ENCODE results near the gene LEUTX. TPM values are rescaled to one million over a fixed set of nuclear protein-coding genes. Genes with fewer than 3 reads are reported as not detected.

The LEUTX gene
- total and polyA plus RNA-seq, 4 donors: not detected

DNA sequence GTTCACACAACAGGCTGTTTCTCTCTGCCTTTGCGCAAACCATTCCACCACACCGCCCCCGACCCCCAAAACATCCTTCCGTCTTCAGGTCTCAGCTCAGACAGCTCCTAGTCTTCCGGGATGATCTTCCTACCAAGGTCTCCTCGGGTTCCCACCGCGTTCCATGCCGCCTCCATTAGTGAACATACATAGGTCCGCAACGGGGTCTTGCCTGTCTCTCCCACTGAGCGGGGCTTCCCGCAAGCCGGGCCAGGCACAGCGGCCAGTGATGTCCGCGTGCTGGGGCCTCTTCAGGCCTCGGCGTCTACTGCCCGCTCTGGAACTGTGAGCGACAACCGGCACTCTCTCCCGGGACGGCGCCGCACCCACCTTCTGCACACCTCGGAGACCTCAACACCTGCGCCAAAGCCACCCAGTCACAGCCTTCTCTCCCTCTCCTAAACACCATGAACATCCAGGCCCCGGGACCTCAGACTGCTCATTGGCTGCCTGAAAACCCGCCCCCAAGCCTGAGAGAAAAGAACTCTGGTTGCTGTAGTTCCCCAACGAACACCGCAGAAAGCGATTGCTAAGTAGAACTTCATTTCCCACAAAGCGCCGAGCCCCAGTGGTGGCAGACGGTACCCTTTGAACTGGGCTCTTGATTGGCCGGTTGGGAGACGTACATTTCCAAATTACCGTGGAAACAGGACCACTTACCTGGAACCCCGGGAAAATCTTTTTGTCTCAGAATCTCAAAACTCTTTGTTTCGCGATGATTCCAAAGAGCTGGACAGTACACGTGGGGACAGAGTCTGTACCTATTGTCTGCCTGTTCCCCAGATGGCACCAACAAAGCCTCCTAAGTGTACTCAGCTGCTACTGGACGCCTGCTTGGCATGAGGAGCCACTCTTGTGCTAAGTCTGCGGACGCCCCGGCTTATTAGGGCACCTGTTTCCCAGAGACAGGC, 45.8 kb downstream of the LEUTX start:
- H3K4me1 ChIP-seq (ENCODE audit: control insufficient read depth in 4 of 4, insufficient read depth in 4 of 4, low read length in 3 of 4): peaks cover 2 to 20% (median 15%) of the 10 kb centered on the region in 4 donors
- H3K27me3 ChIP-seq (ENCODE audit: control insufficient read depth in 4 of 4, insufficient read depth in 4 of 4, low read length in 3 of 4): no peaks in the 10 kb centered on the region
- 7% methylated on average over 47 of the region's 47 CpGs for WGBS
- peak; percentile 79 for DNase-seq (ENCODE audit: low spot score)
- peak overlapping the region; percentile 8 to 42 for H3K27ac ChIP-seq (ENCODE audit: low read depth in 1 of 2, low read length in 2 of 2)
- H3K4me3 ChIP-seq (ENCODE audit: low read depth in 1 of 3, low read length in 3 of 3): peak overlapping the region; percentile 56 to 94 (median 92)
- H3K9ac ChIP-seq (ENCODE audit: low read depth in 1 of 2, low read length in 2 of 2): peak overlapping the region; percentile 64 to 73
- TF ChIP-seq, protein P1, sequence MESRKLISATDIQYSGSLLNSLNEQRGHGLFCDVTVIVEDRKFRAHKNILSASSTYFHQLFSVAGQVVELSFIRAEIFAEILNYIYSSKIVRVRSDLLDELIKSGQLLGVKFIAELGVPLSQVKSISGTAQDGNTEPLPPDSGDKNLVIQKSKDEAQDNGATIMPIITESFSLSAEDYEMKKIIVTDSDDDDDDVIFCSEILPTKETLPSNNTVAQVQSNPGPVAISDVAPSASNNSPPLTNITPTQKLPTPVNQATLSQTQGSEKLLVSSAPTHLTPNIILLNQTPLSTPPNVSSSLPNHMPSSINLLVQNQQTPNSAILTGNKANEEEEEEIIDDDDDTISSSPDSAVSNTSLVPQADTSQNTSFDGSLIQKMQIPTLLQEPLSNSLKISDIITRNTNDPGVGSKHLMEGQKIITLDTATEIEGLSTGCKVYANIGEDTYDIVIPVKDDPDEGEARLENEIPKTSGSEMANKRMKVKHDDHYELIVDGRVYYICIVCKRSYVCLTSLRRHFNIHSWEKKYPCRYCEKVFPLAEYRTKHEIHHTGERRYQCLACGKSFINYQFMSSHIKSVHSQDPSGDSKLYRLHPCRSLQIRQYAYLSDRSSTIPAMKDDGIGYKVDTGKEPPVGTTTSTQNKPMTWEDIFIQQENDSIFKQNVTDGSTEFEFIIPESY (IDR thresholded peaks at IDR 0.05): peak; percentile 43
- TF ChIP-seq NR2F2 (IDR thresholded peaks at IDR 0.05): peak; percentile 15
- TF ChIP-seq, protein P2, sequence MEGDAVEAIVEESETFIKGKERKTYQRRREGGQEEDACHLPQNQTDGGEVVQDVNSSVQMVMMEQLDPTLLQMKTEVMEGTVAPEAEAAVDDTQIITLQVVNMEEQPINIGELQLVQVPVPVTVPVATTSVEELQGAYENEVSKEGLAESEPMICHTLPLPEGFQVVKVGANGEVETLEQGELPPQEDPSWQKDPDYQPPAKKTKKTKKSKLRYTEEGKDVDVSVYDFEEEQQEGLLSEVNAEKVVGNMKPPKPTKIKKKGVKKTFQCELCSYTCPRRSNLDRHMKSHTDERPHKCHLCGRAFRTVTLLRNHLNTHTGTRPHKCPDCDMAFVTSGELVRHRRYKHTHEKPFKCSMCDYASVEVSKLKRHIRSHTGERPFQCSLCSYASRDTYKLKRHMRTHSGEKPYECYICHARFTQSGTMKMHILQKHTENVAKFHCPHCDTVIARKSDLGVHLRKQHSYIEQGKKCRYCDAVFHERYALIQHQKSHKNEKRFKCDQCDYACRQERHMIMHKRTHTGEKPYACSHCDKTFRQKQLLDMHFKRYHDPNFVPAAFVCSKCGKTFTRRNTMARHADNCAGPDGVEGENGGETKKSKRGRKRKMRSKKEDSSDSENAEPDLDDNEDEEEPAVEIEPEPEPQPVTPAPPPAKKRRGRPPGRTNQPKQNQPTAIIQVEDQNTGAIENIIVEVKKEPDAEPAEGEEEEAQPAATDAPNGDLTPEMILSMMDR (IDR thresholded peaks at IDR 0.05; ENCODE audit: low read depth, low read length, missing input control): no peak
- peak; percentile 92 for TF ChIP-seq YY1 (IDR thresholded peaks at IDR 0.05)
- no peak for TF ChIP-seq RAD21 (IDR thresholded peaks at IDR 0.05)
- TF ChIP-seq RXRA (IDR thresholded peaks at IDR 0.05): peak; percentile 29 to 45
- no peak for TF ChIP-seq FOXA1 (IDR thresholded peaks at IDR 0.05)
- TF ChIP-seq, protein P3, sequence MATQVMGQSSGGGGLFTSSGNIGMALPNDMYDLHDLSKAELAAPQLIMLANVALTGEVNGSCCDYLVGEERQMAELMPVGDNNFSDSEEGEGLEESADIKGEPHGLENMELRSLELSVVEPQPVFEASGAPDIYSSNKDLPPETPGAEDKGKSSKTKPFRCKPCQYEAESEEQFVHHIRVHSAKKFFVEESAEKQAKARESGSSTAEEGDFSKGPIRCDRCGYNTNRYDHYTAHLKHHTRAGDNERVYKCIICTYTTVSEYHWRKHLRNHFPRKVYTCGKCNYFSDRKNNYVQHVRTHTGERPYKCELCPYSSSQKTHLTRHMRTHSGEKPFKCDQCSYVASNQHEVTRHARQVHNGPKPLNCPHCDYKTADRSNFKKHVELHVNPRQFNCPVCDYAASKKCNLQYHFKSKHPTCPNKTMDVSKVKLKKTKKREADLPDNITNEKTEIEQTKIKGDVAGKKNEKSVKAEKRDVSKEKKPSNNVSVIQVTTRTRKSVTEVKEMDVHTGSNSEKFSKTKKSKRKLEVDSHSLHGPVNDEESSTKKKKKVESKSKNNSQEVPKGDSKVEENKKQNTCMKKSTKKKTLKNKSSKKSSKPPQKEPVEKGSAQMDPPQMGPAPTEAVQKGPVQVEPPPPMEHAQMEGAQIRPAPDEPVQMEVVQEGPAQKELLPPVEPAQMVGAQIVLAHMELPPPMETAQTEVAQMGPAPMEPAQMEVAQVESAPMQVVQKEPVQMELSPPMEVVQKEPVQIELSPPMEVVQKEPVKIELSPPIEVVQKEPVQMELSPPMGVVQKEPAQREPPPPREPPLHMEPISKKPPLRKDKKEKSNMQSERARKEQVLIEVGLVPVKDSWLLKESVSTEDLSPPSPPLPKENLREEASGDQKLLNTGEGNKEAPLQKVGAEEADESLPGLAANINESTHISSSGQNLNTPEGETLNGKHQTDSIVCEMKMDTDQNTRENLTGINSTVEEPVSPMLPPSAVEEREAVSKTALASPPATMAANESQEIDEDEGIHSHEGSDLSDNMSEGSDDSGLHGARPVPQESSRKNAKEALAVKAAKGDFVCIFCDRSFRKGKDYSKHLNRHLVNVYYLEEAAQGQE (IDR thresholded peaks at IDR 0.05): peak; percentile 54
- TF ChIP-seq HNF4G (IDR thresholded peaks at IDR 0.05): no peak
- no peak for TF ChIP-seq TAF1 (conservative IDR thresholded peaks at IDR 0.05)
- TF ChIP-seq, protein P4, sequence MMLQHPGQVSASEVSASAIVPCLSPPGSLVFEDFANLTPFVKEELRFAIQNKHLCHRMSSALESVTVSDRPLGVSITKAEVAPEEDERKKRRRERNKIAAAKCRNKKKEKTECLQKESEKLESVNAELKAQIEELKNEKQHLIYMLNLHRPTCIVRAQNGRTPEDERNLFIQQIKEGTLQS (IDR thresholded peaks at IDR 0.05): no peak
- TF ChIP-seq, protein P5, sequence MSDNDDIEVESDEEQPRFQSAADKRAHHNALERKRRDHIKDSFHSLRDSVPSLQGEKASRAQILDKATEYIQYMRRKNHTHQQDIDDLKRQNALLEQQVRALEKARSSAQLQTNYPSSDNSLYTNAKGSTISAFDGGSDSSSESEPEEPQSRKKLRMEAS (IDR thresholded peaks at IDR 0.05): peak; percentile 62
- no peak for TF ChIP-seq JUND (IDR thresholded peaks at IDR 0.05)
- TF ChIP-seq EGR1 (IDR thresholded peaks at IDR 0.05; ENCODE audit: low read depth in 2 of 2): no peak
- peak; percentile 84 for TF ChIP-seq SP1 (IDR thresholded peaks at IDR 0.05)
- peak in 1 of 2 donors; percentile 67 for TF ChIP-seq GABPA (IDR thresholded peaks at IDR 0.05 in 1 of 2, conservative IDR thresholded peaks at IDR 0.05 in 1 of 2)
- TF ChIP-seq HNF4A (conservative IDR thresholded peaks at IDR 0.05): peak; percentile 22 to 29
- TF ChIP-seq FOXA2 (IDR thresholded peaks at IDR 0.05): no peak
- H3K36me3 ChIP-seq (ENCODE audit: control insufficient read depth in 4 of 4, insufficient read depth in 3 of 4, low read depth in 1 of 4, low read length in 3 of 4): peaks cover 0 to 24% (median 4%) of the 10 kb centered on the region in 4 donors
- H3K9me3 ChIP-seq (ENCODE audit: control insufficient read depth in 4 of 4, low read length in 3 of 4): no peaks in the 10 kb centered on the region

Measured in liver (tissue), 9 donors.